T-helper 9 cell (primary cell): ENCODE results near the gene SFXN5.

Experiments
- DNase-seq: peaks from one replicate; pipeline ENCODE4 v3.0.0-alpha.2; 2020

SFXN5 gene

GRCh38 chr2:72936660-72937355 is 134.7 kb downstream of the SFXN5 start:
- no peak for DNase-seq

- no peak for DNase-seq
These were observed 135.9 kb downstream of the SFXN5 start for GRCh38 chr2:72935611-72935957.

GRCh38 chr2:72934683-72935610 is 136.6 kb downstream of the SFXN5 start:
- no peak for DNase-seq

GRCh38 chr2:72933646-72934151 is 137.8 kb downstream of the SFXN5 start:
- no peak for DNase-seq

GRCh38 chr2:72933207-72933606 is 138.3 kb downstream of the SFXN5 start:
- DNase-seq, result no peak

GRCh38 chr2:72932805-72933204 is 138.7 kb downstream of the SFXN5 start:
- DNase-seq, result no peak

- no peak for DNase-seq
These were observed 139.3 kb downstream of the SFXN5 start for GRCh38 chr2:72932045-72932740.

GRCh38 chr2:72931280-72931910 is 140.1 kb downstream of the SFXN5 start:
- no peak for DNase-seq

GRCh38 chr2:72929010-72929409 is 142.5 kb downstream of the SFXN5 start:
- no peak for DNase-seq

- DNase-seq, result no peak
These were observed 143.6 kb downstream of the SFXN5 start for GRCh38 chr2:72927619-72928550.

GRCh38 chr2:72926811-72927465 is 144.6 kb downstream of the SFXN5 start:
- DNase-seq, result no peak

- no peak for DNase-seq
These were observed 145.1 kb downstream of the SFXN5 start for GRCh38 chr2:72926368-72926767.

- DNase-seq, result no peak
These were observed 146.1 kb downstream of the SFXN5 start for GRCh38 chr2:72925328-72925943.

- no peak for DNase-seq
These were observed 146.9 kb downstream of the SFXN5 start for GRCh38 chr2:72924353-72925240.

- no peak for DNase-seq
These were observed 147.6 kb downstream of the SFXN5 start for GRCh38 chr2:72923833-72924352.

- DNase-seq, result no peak
These were observed 149.7 kb downstream of the SFXN5 start for GRCh38 chr2:72921853-72922252.

- no peak for DNase-seq
These were observed 150.2 kb downstream of the SFXN5 start for GRCh38 chr2:72921088-72921851.

- no peak for DNase-seq
These were observed 151.0 kb downstream of the SFXN5 start for GRCh38 chr2:72920318-72921087.
